Erythroblast (primary cell): Measurements from ENCODE around the gene LRRC46.

Source experiments
- GATA1 ChIP-seq: IDR thresholded peaks from 2 replicates; pipeline ENCODE4 v1.6.1; 2011; ENCODE audit warnings: low read depth, mild to moderate bottlenecking, control low read depth, low read length, moderate library complexity
- POLR2A ChIP-seq: IDR thresholded peaks from 2 replicates; pipeline ENCODE4 v1.6.1; 2011; ENCODE audit warnings: mild to moderate bottlenecking, low read length

DNA sequence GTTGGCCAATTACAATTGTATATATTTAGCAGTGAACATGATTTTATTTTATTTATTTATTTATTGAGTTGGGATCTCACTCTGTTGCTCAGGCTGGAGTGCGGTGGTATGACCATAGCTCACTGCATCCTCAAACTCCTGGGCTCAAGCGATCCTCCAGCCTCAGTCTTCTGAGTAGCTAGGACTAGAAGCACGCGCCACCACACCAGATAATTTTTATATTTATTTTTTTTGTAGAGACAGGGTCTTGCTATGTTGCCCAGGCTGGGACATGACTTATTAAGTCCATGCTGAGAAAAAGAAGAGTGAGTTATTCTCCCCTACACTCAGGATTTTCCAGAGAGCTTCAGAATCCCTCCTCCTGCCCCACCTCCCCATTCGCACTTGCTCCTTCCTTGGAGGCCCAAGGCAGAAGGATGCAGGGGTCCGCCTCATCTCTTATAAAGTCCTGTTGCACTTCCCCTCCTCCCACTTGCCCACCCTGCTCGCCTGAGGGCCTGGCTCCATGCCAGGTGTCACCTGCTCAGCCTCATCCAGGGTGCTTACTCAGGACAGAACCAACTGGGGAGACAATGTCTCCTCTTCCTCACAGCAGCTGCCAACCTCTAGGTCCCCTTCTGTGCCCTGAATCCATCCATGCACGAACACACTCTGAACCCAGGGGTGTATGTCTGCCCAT lies 48.4 kb downstream of the LRRC46 start:
- no peak for TF ChIP-seq POLR2A
- no peak for TF ChIP-seq GATA1
